Peyer's patch (tissue), 4 donors: ENCODE results near the gene RNF14.

Experiments used
- POLR2A ChIP-seq, 2 donors: fragments of 450-650 bp; IDR thresholded peaks; one replicate each; pipeline ENCODE4 v1.5.1; 2017; ENCODE audit warnings: antibody characterized with exemption in 2 of 2, mild to moderate bottlenecking in 2 of 2, moderate library complexity in 2 of 2
- TF ChIP-seq, protein P1 (sequence below), 6 experiments: fragments of 450-650 bp in 4 of 6; fragments of 200-600 bp in 2 of 6; sonication (generic) in 1 of 6; IDR thresholded peaks; one replicate each; pipeline ENCODE4 v1.5.1; 2017 to 2019; ENCODE audit warnings: antibody characterized with exemption in 6 of 6, mild to moderate bottlenecking in 3 of 6, moderate library complexity in 1 of 6

DNA sequence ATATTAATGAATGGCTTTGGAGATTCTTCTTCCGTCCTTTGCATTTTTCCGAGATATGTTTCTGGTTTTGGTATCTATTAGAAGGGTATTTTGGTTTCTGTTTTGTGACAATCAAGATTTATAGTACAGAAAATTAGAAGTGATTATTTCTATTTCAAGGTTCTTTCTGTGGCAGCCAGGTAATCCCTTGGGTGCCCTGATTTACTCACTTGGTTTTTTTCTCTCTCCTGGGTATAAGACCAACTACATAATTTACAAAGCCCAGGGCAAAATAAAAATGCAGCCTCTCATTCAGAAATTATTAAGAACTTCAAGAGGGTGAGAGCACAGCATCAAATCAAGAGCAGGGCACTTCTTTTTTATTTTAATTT lies 2.0 kb upstream of the RNF14 start:
- TF ChIP-seq, protein P1, sequence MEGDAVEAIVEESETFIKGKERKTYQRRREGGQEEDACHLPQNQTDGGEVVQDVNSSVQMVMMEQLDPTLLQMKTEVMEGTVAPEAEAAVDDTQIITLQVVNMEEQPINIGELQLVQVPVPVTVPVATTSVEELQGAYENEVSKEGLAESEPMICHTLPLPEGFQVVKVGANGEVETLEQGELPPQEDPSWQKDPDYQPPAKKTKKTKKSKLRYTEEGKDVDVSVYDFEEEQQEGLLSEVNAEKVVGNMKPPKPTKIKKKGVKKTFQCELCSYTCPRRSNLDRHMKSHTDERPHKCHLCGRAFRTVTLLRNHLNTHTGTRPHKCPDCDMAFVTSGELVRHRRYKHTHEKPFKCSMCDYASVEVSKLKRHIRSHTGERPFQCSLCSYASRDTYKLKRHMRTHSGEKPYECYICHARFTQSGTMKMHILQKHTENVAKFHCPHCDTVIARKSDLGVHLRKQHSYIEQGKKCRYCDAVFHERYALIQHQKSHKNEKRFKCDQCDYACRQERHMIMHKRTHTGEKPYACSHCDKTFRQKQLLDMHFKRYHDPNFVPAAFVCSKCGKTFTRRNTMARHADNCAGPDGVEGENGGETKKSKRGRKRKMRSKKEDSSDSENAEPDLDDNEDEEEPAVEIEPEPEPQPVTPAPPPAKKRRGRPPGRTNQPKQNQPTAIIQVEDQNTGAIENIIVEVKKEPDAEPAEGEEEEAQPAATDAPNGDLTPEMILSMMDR (IDR thresholded peaks at IDR 0.05): no peak
- TF ChIP-seq POLR2A (IDR thresholded peaks at IDR 0.05): no peak
